GM12874 (cell line): ENCODE measurements around the gene TCF20.

Experiments used
- TF ChIP-seq, protein P1 (sequence below): IDR thresholded peaks from 2 replicates; pipeline ENCODE4 v1.5.1; 2011; ENCODE audit warnings: low read depth, mild to moderate bottlenecking, control low read depth, low read length, moderate library complexity; ENCODE audit not compliant: insufficient read depth

The TCF20 gene

DNA sequence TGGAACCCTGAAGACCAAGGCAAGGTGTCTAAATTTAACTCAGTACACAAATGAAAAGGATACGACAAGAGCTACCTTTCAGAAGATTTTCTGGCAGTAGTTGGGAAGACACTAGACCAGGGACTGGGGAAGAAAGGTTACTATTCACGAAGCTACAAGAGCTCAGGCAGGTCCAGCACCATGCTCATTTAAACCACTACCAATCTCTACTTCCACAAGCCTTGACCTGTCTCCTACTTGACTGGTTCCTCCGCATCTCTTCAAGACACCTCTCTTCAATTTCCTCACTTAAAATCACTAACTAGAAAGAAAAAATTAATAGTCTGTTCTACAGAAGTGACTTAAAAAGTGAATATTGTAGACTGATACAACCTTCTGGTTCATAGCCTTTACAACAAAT, 22.9 kb downstream of the TCF20 start:
- TF ChIP-seq, protein P1, sequence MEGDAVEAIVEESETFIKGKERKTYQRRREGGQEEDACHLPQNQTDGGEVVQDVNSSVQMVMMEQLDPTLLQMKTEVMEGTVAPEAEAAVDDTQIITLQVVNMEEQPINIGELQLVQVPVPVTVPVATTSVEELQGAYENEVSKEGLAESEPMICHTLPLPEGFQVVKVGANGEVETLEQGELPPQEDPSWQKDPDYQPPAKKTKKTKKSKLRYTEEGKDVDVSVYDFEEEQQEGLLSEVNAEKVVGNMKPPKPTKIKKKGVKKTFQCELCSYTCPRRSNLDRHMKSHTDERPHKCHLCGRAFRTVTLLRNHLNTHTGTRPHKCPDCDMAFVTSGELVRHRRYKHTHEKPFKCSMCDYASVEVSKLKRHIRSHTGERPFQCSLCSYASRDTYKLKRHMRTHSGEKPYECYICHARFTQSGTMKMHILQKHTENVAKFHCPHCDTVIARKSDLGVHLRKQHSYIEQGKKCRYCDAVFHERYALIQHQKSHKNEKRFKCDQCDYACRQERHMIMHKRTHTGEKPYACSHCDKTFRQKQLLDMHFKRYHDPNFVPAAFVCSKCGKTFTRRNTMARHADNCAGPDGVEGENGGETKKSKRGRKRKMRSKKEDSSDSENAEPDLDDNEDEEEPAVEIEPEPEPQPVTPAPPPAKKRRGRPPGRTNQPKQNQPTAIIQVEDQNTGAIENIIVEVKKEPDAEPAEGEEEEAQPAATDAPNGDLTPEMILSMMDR, result no peak

- TF ChIP-seq, protein P1, result no peak
Observed at GRCh38 chr22:42243802-42244060, 26.7 kb downstream of the TCF20 start.

DNA sequence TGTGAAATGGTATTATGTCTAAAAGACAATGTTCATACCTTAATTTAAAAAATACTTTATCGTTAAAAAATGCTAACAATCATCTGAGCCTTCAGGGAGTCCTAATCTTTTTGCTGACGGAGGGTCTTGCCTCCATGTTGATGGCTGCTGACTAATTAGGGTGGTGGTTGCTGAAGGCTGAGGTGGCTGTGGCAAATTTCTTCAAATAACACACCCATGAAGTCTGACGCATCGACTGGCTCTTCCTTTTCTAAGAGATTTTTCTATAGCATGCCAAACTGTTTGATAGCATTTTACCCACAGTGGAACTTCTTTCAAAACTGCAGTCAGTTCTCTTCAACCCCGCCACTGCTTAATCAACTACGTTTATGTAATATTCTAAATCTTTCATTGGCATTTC, 33.6 kb downstream of the TCF20 start:
- TF ChIP-seq, protein P1, result no peak

- TF ChIP-seq, protein P1, result no peak
Observed at GRCh38 chr22:42236268-42236667, 34.2 kb downstream of the TCF20 start.

- TF ChIP-seq, protein P1, result no peak
Observed at GRCh38 chr22:42233879-42234278, 36.6 kb downstream of the TCF20 start.

DNA sequence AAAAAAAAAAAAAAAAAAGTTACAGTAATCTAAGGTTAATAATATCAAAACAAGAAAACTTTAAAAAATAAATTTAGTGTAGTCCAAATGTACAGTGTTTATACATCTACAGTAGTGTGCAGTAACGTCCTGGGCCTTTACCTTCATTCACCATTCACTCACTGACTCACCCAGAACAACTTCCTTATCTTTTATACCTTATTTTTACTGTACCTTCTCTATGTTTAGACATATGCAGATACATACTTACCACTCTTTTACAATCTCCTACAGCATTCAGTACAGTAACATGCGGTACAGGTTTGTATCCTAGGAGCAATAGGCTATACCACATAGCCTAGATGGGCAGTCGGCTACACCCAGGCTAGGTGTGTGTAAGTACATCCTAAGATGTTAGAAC, 38.5 kb downstream of the TCF20 start:
- TF ChIP-seq, protein P1, result no peak

- TF ChIP-seq, protein P1, result no peak
Observed at GRCh38 chr22:42229455-42230149, 40.9 kb downstream of the TCF20 start.
